ENCODE measurements around the gene RTL10. TPM values are rescaled to one million over a fixed set of nuclear protein-coding genes. Genes with fewer than 3 reads are reported as not detected.

Gene RTL10
- total and polyA plus RNA-seq, 9 donors = 7.1 to 54.3 (median 15.3) TPM

DNA sequence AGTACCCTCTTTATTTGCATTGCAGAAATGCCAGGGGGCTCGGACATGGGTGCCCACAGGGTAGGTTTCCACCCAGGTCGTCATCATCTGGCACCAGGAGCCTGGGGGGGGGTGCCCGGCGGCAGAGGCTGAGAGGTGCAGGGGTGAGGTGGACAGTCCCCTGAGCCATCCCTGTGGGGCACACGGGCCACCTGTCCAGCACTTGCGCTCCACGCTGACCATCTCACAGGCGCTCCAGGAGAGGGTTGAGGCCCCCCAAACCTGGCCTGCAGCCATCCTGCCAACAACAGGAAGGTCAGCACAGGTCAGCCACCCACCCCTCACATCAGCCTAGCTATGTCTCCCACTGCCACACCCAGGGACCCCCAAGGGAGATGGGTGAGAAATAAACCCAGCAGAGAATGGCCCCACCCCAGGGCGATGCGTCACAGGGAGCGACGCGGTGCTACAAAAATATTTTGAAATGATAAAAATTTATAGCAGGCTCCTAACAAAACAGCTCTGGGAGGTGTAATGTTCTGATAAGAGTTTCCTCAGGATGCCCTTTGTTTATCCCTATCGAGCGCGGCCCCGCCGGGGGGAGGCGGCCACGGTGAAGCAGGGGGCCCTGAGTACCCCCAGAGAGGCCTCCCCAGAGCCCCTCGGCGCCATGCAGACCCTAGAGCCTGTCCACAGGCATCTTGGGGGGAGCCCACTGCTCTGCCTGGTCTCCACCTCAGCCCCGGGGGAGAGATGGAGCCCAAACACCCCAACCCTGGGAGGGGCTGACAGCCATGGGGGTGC is 21.0 kb upstream of the RTL10 start:
- no peaks in the 10 kb centered on the region for H3K9me3 ChIP-seq
- no peaks in the 10 kb centered on the region for H3K27me3 ChIP-seq
- no peak overlapping the region for H3K27ac ChIP-seq
- TF ChIP-seq CTCF (IDR thresholded peaks at IDR 0.05) = no peak
- TF ChIP-seq POLR2A (IDR thresholded peaks at IDR 0.05) = no peak
- no peak for TF ChIP-seq EP300 (IDR thresholded peaks at IDR 0.05)
- intact Hi-C loops (cut with DNase I) = no loop called here
- H3K4me1 ChIP-seq (ENCODE audit: insufficient read depth) = peaks cover 3% of the 10 kb centered on the region
- peak; percentile 6 to 40 (median 28) for DNase-seq
- H3K36me3 ChIP-seq = no peaks in the 10 kb centered on the region
- H3K4me3 ChIP-seq = no peak overlapping the region
- WGBS, 3 donors = 53 to 65% (median 60%) methylated on average over 23 of the region's 23 CpGs

DNA sequence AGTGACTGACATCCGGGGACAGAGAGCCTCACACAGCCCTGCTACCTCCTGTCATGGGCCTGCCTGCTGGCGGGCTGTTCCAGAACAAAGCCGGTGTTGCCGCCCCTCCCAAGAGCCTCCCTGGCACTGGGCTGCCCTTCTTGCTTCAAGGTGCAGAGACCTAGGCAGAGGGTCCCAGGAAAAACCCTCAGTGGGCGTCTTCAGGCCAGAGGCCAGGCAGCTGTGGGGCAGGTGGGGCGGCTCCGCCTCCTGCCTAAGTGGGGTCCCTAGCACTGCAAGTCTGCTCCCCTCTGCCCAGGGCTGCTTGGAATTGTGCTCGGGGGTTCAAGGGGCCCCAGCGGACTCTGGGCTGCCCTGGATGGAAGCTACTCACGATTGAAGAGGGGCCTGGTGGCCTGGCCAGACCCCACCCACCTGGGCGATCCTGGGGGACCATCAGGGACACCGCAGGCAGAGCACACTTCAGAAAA is 20.4 kb upstream of the RTL10 start:
- intact Hi-C loops (cut with DNase I) = no loop called here
- DNase-seq = peak in 4 of 5 donors; percentile 13 to 34 (median 16)
- Histone ChIP-seq H3K9me3 (no peaks in the 10 kb centered on the region), H3K4me3 (no peak overlapping the region), H3K36me3 (no peaks in the 10 kb centered on the region), H3K4me1 (ENCODE audit: insufficient read depth) (peaks cover 3% of the 10 kb centered on the region), H3K27me3 (no peaks in the 10 kb centered on the region), H3K27ac (no peak overlapping the region)
- WGBS, 3 donors = 88 to 92% (median 88%) methylated on average over 12 of the region's 12 CpGs
- TF ChIP-seq POLR2A (IDR thresholded peaks at IDR 0.05) (no peak), EP300 (IDR thresholded peaks at IDR 0.05) (no peak), CTCF (IDR thresholded peaks at IDR 0.05) (no peak)

DNA sequence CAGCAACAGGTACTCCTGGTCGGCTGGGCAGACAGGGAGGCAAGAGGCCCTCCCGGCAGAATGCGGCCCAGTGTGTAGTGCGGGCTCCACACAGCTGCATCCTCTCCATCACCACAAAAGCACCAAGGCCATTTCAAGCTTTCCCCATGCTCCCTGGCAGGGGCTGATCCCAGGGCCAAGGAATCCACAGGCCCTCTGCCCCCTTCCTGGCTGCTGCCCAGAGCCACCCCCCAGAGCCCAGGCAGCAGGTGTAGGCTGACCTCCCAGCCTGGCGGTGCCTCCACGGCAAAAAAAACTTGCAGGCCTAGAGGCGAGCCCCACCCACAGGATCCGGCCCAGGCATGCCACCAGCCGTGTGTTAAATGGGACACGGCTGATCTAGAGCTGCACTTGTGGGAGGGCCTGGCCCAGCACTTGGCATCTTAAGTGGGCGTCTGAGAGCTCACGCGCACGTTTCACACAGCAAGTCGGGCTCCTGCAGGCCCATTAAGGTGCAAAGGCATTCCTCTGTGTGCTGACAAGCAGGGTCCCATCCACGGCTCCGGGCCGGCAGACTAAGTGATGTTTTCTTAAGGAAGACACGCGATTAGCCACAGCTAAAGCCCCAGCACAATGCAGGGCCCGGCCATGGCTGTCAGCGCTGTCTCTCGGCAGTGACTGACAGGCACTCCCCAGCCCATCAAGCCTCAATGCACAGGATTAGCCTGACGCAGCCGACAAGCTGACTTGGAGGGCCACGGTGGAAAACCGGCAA is 19.8 kb upstream of the RTL10 start:
- H3K9me3 ChIP-seq = no peaks in the 10 kb centered on the region
- no peak overlapping the region for H3K27ac ChIP-seq
- H3K4me1 ChIP-seq (ENCODE audit: insufficient read depth) = peaks cover 3% of the 10 kb centered on the region
- TF ChIP-seq EP300 (IDR thresholded peaks at IDR 0.05) = no peak
- no peak for TF ChIP-seq POLR2A (IDR thresholded peaks at IDR 0.05)
- no peak for TF ChIP-seq CTCF (IDR thresholded peaks at IDR 0.05)
- H3K36me3 ChIP-seq = no peaks in the 10 kb centered on the region
- peak in 3 of 5 donors; percentile 21 to 46 (median 23) for DNase-seq
- no peaks in the 10 kb centered on the region for H3K27me3 ChIP-seq
- WGBS, 3 donors = 58 to 74% (median 61%) methylated on average over 27 of the region's 27 CpGs
- intact Hi-C loops (cut with DNase I) = no loop called here
- no peak overlapping the region for H3K4me3 ChIP-seq

- no peak overlapping the region for H3K27ac ChIP-seq
- no peaks in the 10 kb centered on the region for H3K27me3 ChIP-seq
- H3K4me3 ChIP-seq = no peak overlapping the region
- no peak for TF ChIP-seq POLR2A (IDR thresholded peaks at IDR 0.05)
- no peak for TF ChIP-seq CTCF (IDR thresholded peaks at IDR 0.05)
- no peak for TF ChIP-seq EP300 (IDR thresholded peaks at IDR 0.05)
- DNase-seq = peak; percentile 3 to 32 (median 18)
- peaks cover 3% of the 10 kb centered on the region for H3K4me1 ChIP-seq (ENCODE audit: insufficient read depth)
- 62 to 76% (median 66%) methylated on average over 7 of the region's 7 CpGs for WGBS, 3 donors
- intact Hi-C loops (cut with DNase I) = no loop called here
- no peaks in the 10 kb centered on the region for H3K9me3 ChIP-seq
- H3K36me3 ChIP-seq = no peaks in the 10 kb centered on the region
These were observed 19.3 kb upstream of the RTL10 start for GRCh38 chr22:19873960-19874306.

All from ovary (tissue), 9 donors.